HG03045 (cell line): ENCODE measurements around the gene ZNF816.
A peak's percentile ranks its signal among the peaks of the same experiment; 100 is the strongest.
"Not testable (repeated sequence)": the region's sequence is repeated elsewhere in the genome, so short reads cannot be mapped to it uniquely, and the experiment has no call there.

ENCODE experiments used
- ATAC-seq: cut with Tn5 transposase; IDR thresholded peaks from one replicate; pipeline ENCODE4 v1.9.1; 2021; ENCODE audit warnings: mild to moderate bottlenecking, moderate library complexity; ENCODE audit not compliant: unreplicated experiment

The ZNF816 gene

DNA sequence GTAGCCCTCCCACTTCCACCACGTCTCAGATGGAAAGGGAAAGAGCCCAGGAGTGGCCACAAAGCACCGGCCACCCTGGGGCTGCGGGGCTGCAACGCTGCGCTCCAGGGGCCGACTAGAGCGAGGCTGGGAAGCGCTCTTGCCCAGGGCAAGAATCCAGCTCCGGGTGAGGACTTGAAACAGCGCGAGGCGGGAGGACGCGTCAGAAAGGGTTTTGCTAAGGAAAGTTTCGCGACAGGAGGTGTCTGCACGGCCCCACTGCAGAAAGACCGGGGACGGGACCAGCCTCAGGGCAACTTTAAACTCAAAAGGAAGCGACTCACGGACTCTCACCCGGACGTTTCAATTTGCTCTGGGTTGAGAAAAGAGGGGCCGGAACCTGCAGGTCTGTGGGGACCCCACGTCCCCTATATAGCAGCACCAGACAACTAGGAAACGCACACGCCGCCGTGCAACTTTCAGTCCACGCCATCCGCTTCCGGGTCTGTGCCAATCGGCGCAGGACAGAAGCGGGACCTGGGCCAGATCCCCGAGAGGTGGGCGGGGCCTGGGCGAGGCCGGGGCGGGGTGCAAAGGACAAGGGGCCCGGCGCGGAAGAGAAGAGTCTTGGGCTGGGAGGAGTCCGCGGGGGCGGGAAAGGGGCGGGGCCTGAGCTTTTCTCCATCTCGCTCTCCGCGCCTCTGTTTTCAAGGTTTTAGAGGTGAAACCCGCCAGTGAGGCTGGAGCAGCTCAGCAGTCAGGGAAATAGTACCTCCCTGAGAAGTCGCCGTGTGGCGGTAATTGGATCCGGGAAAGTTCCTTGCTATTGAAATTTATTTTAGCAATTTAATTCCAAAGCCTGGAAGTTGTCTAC lies at the start of gene ZNF816:
TSS of gene ZNF816 (minus strand) at position 488 of the 853 bp plus-strand sequence. CDS start 6,792 bp downstream, outside the sequence.
- ATAC-seq = peak; percentile 92

DNA sequence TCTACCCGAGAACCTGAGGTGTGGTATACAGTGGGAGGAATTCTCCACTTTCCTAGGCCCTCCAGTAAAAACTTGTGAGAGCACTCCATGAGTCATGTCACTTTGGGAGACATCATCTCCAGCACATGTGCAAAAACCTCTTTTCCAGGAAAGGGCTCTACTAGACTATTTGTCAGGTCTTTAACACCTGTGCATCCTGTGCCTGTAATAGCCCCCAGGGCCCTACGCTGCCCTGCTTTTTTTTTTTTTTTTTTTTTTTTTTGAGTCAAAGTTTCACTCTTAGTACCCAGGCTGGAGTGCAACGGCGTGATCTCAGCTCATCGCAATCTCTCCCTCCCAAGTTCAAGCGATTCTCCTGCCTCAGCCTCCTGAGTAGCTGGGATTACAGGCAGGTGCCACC lies 49.3 kb upstream of the ZNF816 start:
- ATAC-seq = no peak

DNA sequence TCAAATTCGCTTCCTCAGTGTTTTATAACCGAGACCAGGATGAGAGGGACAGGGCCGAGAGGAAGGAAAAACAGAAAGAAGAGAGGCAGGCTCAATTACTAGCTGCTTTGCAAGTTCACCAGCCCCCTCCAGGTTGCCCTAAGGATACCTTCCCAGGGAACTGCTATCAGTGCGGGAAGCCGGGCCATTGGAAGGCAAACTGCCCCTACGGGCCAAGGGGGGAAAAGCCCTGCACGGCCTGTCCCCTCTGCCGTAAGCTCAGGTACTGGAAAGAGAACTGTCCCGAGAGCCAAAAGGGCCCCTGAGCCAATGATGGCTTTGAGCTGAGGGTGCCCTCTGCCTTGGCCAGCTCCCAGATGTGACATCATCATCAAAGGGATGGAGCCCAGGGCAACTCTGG lies 47.8 kb upstream of the ZNF816 start:
- ATAC-seq = no peak

DNA sequence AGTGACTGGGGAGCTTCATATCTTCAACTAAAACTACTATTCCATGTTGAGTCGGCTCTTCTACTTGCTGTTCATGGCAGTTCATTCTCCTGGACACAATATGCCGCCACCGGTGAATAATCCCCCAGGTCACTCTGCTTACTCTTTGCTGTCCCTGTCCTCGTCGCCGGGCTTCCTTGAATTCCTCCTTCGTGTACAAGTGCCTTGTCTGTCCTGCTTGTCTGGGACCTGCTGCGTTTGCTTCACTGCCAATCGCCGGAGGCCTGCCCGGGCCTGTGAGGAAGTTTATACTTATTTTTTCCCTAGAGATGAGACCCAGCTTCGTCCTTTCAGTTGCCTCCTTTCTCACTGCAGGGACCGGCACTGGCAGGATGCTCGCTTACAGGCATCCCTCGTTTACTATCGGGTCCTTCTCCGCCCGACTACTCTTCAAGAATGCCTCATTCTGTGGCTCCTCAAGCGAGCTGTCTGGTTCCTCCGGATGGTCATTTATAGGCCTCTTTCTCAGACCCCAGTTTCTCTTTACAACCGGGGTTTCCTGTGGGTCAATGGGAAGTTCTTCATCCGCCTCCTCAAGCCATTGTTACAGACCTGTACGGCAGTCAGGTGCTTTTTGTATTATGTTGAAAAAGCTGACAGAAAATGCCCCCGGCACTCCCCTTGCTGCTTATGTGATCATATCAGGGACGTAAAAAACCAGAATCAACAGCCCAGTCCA lies 45.5 kb upstream of the ZNF816 start:
- no peak for ATAC-seq

DNA sequence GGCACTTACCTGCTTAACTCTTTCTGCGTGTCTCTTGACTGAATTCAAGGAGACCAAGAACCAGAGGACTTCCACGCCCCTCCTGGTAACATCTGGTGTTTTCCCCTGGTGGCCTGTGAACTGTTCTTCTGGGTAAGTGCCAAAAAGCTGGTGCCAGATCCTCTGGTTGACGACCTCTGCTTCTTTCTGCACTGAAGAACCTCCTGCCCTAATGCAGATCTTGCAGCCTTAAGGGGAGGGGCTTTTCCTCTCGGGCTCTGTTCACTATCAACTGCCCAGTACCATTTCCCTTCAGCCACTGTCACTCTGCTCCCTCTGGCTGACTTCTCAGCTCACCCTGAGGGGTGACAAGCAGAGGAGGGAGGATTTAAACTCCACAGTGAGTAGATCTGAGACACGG lies 44.9 kb upstream of the ZNF816 start:
- ATAC-seq = no peak

DNA sequence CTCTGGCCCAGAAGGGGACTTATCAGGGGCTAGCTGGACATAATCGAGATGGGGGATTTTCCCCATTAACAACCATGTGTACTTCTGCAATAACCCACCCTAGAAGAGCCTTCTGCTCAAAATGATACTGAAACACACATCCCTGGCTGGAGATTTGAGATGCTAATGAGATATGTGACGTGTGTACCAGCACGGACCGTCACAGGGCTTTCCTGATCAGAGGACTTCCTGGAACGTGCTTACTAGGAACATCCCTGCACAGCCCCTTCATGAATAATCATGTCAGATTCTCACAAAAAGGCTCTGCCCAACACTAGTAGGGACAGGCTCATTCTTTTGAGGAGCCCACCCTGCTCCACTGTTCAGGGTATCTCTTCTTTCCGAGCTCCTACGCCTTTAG lies 44.5 kb upstream of the ZNF816 start:
- no peak for ATAC-seq

DNA sequence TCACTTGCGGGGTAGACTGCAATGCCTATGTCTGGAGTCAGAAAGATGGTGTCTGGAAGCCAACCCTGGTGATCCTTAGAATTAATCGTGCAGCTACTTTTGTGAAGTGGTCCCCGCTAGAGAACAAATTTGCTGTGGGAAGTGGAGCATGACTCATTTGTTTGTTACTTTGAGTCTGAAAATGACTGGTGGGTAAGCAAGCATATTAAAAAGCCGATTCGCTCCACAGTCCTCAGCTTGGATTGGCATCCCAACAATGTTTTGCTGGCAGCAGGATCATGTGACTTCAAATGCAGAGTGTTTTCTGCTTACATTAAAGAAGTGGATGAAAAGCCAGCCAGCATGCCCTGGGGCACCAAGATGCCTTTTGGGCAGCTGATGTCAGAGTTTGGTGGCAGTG lies 41.6 kb upstream of the ZNF816 start:
- no peak for ATAC-seq

DNA sequence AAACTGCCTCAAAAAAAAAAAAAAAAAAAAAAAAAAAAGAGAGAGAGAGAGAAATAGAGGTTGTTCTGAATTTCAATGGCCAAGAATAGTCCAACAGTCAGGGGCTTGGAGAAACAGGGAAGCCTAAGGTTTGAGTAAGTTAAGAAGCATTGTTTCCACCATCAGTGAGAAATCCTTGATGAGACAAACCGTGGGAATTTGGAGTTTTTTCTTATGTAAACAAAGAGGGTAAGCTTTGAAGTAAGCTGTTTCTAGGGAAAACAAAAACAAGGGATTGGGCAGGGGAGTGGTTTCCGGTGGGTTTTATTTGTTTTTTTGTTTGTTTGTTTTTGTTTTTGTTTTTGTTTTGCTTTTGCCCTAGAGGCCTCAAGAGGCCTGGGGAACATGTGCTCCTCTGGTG lies 39.8 kb upstream of the ZNF816 start:
- no peak for ATAC-seq

DNA sequence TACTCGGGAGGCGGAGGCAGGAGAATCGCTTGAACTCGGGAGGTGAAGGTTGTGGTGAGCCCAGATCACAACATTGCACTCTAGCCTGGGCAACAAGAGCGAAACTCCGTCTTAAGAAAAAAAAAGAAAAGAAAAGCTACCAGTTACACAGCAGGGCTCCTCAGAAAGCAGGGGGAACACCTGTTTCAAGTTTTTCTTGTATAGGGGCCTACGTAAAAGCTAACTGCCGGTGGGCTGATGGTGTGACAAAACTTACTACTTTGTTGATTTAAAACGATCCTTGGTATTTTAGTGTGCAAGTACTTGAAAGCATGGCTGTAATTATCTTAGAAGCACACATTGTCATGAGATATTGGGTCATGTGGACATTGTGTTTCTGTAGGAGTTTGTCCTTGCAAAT lies 35.3 kb upstream of the ZNF816 start:
- no peak for ATAC-seq

DNA sequence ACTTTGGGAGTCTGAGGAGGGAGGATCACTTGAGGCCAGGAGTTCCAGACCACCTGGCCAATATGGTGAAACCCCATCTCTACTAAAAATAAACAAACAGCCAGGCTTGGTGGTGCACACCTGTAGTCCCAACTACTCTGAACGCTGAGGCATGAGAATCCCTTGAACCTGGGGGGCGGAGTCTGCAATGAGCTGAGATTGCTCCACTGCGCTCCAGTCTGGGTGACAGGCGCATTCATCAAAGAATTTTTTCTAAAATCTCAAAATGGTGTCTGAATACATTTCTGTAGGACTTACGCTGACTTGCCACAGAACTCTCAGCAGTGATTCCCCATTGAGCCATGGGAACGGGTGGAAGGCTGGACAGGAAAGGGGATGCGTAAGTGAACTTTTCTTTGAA lies 33.0 kb upstream of the ZNF816 start:
- no peak for ATAC-seq

DNA sequence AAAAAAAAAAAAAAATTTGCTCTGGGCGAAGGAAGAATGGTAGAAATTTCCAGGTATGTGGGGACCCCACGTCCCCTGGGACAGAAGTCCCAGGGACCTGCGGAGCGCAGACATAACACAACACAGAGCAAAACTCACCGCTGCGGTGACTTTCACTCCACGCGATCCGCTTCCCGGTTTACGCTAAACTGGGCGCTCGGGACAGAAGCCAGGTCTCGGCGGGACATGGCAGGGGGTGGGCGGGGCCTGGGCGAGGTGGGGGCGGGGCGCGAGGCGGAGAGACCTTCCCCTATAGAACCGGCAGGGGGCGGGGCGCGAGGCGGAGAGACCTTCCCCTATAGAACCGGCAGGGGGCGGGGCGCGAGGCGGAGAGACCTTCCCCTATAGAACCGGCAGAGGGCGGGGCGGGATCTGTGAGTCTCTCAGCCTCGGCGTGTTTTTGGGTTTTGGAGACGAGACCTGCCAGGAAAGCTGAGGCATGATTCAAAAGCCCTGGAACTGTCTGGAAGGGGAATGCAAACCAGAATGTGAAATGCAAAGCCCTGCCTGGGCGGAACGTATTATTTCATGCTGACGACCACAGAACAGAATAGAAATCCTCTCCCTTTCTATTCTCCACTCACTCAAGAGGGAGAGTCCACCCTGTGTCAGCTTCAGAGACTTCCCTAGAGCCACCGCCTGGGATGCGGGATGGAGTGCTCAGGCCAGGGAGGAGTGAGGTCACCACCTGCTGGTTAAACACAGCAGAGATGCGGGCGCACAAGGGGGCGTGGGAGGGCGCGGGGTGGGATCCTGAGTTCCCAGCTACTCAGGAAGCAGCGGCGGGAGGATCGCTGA lies 30.9 kb upstream of the ZNF816 start:
- no peak for ATAC-seq

DNA sequence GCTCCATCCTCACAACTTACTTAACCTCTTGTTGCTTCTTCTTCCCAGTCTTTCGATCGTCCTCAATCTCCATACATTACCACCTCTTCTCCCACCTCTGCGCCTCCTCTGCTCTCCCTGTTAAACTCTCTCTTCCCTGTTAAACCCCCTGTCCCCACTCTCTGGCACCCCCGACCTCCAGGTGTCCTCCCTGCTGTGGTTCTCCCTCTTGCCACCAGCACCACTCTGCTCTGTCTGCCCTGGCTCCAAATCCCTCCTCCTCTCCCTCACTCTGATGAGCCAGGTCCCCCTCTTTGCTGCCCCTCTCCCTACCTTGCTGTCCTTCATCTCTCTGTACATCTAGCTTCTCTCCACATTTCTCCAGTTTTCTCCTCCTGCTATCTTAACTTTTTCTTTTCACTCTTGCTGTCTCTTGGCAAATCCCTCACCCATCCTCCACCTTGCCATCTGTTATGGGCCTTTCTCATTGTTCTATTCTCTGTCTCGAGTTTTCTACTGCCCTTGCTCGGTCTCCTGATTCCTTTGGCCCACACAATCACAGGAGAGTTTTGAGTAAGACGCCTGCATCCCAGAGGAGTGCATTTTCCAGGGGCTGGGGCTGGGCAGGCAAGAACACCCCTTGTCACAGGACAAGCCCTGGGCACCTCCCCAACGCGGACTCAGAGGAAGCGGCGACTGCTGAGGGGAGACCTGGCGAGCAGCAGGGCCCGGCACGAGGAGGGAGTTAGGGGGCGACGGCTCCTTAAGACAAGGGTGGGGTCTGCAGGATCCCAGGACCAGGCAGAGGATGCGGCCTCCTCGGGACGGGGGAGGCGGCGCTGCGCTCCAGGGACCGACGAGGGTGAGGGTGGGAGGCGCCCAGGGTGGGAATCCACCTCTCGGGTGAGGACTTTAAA lies 29.7 kb upstream of the ZNF816 start:
- ATAC-seq = no peak

DNA sequence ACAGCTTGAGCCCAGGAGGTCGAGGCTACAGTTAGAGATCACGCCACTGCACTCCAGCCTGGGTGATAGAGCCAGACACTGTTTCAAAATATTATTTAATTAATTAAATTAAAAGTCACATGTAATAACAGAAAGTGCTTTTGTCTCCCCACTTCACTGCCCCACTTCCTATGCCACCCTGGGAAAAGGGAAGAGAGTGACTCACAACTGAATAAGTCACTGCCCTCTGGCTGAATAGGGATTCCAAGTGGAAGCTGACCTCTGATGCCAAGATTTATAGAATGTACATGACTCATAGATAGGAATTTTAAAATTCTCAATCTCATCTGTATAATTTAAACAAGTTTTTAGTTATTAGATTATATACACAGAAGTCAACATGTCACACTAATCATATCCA lies 28.8 kb upstream of the ZNF816 start:
- no peak for ATAC-seq

DNA sequence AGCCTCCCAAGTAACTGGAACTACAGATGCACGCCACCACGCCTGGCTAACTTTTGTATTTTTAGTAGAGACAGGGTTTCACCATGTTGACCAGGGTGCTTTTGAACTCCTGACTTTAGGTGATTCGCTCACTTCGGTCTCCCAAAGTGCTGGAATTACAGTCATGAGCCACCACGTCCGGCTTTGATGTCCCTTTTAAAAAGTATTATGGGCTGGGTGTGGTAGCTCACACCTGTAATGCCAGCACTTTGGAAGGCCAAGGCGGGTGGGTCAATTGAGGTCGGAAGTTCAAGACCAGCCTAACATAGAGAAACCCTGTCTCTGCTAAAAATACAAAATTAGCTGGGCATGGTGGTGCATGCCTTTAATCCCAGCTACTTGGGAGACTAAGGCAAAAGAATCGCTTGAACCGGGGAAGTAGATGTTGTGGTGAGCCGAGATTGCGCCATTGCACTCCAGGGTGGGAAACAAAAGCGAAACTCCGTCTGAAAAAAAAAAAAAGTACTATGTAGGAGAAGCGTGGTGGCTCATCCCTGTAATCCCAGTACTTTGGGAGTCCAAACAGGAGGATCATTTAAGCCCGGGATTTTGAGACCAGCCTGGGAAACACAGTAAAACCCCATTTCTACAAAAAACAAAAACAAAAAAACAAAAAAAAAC lies 28.2 kb upstream of the ZNF816 start:
- ATAC-seq = no peak

DNA sequence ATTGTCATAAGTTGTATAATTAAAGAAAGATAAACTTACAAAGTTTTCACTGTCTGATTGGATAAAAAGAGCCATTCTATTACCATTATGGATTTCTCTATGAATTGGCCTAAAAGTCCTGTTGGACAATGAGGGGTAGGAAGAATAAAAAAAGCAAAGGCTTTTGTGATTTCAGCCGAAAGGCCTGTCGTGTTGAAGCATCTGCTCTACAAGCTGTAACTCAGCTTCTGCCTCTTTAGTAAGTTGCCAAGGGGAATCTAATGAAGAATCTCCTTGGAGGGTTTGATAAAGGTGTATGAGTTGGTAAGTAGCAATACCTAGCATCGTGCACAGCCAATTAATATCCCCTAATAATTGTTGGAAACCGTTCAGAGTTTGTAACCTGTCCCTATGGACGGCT lies 25.8 kb upstream of the ZNF816 start:
- ATAC-seq = no peak

DNA sequence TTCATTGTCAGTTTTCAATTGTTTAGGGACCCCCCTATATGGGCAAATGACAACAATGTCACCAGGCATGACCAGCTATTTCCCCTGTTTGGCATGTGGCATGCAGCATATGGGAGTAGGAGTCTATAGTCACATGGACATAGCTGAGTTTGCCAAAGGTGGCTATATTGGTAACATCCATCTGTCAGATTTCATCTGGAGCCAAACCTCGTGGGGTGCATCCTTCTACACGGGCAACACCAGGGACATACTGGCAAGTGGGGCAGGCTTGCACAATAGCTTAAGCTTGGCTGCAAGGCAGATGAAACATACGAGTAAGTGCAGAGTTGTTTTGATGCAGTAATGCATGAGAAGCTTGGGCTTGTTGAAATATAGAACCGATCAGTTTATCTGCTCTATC lies 24.5 kb upstream of the ZNF816 start:
- ATAC-seq = no peak

DNA sequence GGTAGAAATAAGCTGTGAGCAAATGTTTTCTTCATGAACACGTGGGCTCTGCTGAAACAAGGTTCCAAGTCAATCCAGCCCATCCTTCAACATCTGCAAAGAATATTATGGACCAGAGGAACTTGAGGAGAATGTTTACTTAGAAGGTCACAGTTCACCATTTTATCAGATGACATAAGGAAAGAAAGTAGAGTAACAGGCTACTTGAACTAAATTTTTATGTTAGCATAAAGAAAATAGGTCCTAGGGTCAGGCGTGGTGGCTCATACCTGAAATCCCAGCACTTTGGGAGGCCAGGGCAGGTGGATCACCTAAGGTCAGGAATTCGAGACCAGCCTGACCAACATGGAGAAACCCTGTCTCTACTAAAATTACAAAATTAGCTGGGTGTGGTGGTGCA lies 20.5 kb upstream of the ZNF816 start:
- ATAC-seq = not testable (repeated sequence)

DNA sequence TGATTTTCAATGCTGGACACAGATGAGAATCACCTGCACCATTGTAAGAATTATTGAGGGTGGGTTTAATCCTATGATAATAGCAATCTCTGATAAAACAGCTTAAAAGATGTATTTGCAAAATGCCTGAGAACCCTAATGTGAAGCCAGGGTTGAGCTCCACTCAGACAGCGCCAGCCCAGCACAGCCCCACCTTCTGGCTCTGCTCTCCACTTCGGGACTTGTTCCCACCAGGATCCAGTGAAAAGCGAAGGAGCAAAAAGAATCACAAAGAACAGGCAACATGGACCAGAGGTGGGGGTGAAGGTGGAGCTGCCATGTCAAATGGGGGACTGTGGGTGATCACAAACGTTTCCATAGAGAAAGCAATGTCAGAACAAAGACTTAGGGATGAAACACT lies 18.6 kb upstream of the ZNF816 start:
- no peak for ATAC-seq

DNA sequence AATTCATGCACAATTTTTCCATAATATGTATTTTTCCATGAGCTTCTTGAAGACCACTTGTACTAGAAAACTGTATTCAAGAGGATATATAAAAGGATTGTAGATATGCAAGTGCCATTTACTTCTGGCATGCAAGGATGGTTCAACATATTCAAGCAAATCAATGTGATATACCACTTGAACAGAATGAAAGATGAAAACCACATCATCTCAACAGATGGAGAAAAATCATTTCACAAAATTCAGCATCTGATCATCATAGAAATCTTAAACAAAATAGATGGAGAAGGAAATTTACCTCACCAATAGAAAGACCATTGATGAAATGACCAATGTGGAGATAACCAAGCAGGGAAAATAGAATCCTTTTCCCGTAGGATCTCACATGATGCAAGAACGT lies 5.1 kb upstream of the ZNF816 start:
- no peak for ATAC-seq

DNA sequence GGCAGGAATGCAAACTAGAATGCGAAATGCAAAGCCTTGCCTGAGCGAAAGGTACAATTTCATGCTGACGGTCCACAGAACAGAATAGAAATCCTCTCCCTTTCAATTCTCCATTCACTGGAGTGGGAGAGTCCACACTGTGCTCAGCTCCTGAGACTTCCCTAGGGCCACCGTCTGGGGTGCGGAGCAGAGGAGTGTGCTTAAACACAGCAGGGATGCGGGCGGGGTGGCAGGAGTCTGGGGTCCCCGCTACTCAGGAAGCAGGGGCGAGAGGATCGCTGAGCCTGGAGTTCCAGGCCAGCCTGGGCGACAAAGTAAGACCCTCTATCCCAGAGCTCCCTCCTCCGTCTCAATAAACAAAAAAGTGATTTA lies 552 bp upstream of the ZNF816 start:
- peak; percentile 4 for ATAC-seq
